T-helper 2 cell treated with Interferon-gamma antibody and Interleukin-4, amounts not matched to agents 5 μg/mL and 100 μg/mL, for 36 hours (primary cell): ENCODE measurements around the gene MAP7.

Experiments used
- DNase-seq: peaks from one replicate; pipeline ENCODE4 v3.0.0; 2021; ENCODE audit warnings: low spot score
- H3K27ac Mint-ChIP-seq: one replicate; pipeline ENCODE4 v1.8.0; 2021; ENCODE audit warnings: mild to moderate bottlenecking, mixed read lengths
- H3K27me3 Mint-ChIP-seq: one replicate; pipeline ENCODE4 v1.8.0; 2021; ENCODE audit warnings: low read depth, mixed read lengths
- H3K36me3 Mint-ChIP-seq: one replicate; pipeline ENCODE4 v1.8.0; 2021; ENCODE audit warnings: low read depth, mixed read lengths
- H3K4me1 Mint-ChIP-seq: one replicate; pipeline ENCODE4 v1.8.0; 2021; ENCODE audit warnings: low read depth, mixed read lengths
- H3K4me3 Mint-ChIP-seq: one replicate; pipeline ENCODE4 v1.8.0; 2022; ENCODE audit warnings: mild to moderate bottlenecking, moderate library complexity, mixed read lengths
- H3K9me3 Mint-ChIP-seq: one replicate; pipeline ENCODE4 v1.8.0; 2021; ENCODE audit warnings: mixed read lengths

The MAP7 gene

GRCh38 chr6:136579800-136580199, 29.6 kb upstream of the MAP7 start:
- H3K27ac Mint-ChIP-seq, result no peak overlapping the region
- H3K9me3 Mint-ChIP-seq, result no peaks in the 10 kb centered on the region
- no peak for DNase-seq
- peaks cover 51% of the 10 kb centered on the region for H3K36me3 Mint-ChIP-seq
- H3K27me3 Mint-ChIP-seq, result no peaks in the 10 kb centered on the region
- no peak overlapping the region for H3K4me3 Mint-ChIP-seq
- H3K4me1 Mint-ChIP-seq, result no peaks in the 10 kb centered on the region

- peaks cover 54% of the 10 kb centered on the region for H3K36me3 Mint-ChIP-seq
- H3K4me1 Mint-ChIP-seq, result no peaks in the 10 kb centered on the region
- H3K27me3 Mint-ChIP-seq, result no peaks in the 10 kb centered on the region
- peaks cover 2% of the 10 kb centered on the region for H3K9me3 Mint-ChIP-seq
- DNase-seq, result no peak
- no peak overlapping the region for H3K27ac Mint-ChIP-seq
- H3K4me3 Mint-ChIP-seq, result no peak overlapping the region
Observed at GRCh38 chr6:136576821-136577220, 26.6 kb upstream of the MAP7 start.

GRCh38 chr6:136571496-136571895, 21.3 kb upstream of the MAP7 start:
- H3K9me3 Mint-ChIP-seq, result peaks cover 20% of the 10 kb centered on the region
- H3K27me3 Mint-ChIP-seq, result no peaks in the 10 kb centered on the region
- no peak for DNase-seq
- peaks cover 66% of the 10 kb centered on the region for H3K36me3 Mint-ChIP-seq
- H3K4me1 Mint-ChIP-seq, result peaks cover 3% of the 10 kb centered on the region
- no peak overlapping the region for H3K4me3 Mint-ChIP-seq
- H3K27ac Mint-ChIP-seq, result no peak overlapping the region

GRCh38 chr6:136571065-136571464, 20.8 kb upstream of the MAP7 start:
- Mint-ChIP-seq H3K4me1 (peaks cover 3% of the 10 kb centered on the region), H3K27ac (no peak overlapping the region), H3K9me3 (peaks cover 20% of the 10 kb centered on the region), H3K4me3 (no peak overlapping the region), H3K27me3 (no peaks in the 10 kb centered on the region), H3K36me3 (peaks cover 63% of the 10 kb centered on the region)
- DNase-seq, result no peak

- peaks cover 20% of the 10 kb centered on the region for H3K9me3 Mint-ChIP-seq
- H3K27ac Mint-ChIP-seq, result no peak overlapping the region
- peaks cover 60% of the 10 kb centered on the region for H3K36me3 Mint-ChIP-seq
- peaks cover 12% of the 10 kb centered on the region for H3K4me1 Mint-ChIP-seq
- no peak overlapping the region for H3K4me3 Mint-ChIP-seq
- DNase-seq, result no peak
- no peaks in the 10 kb centered on the region for H3K27me3 Mint-ChIP-seq
Observed at GRCh38 chr6:136568129-136568528, 17.9 kb upstream of the MAP7 start.

- Mint-ChIP-seq H3K4me1 (peaks cover 12% of the 10 kb centered on the region), H3K4me3 (no peak overlapping the region), H3K36me3 (peaks cover 57% of the 10 kb centered on the region), H3K9me3 (peaks cover 20% of the 10 kb centered on the region), H3K27me3 (no peaks in the 10 kb centered on the region), H3K27ac (no peak overlapping the region)
- DNase-seq, result no peak
Observed at GRCh38 chr6:136567688-136568087, 17.5 kb upstream of the MAP7 start.

- no peaks in the 10 kb centered on the region for H3K27me3 Mint-ChIP-seq
- no peak overlapping the region for H3K4me3 Mint-ChIP-seq
- peaks cover 54% of the 10 kb centered on the region for H3K36me3 Mint-ChIP-seq
- H3K9me3 Mint-ChIP-seq, result peaks cover 18% of the 10 kb centered on the region
- no peak for DNase-seq
- H3K27ac Mint-ChIP-seq, result no peak overlapping the region
- H3K4me1 Mint-ChIP-seq, result peaks cover 12% of the 10 kb centered on the region
Observed at GRCh38 chr6:136566851-136567250, 16.6 kb upstream of the MAP7 start.

- peaks cover 10% of the 10 kb centered on the region for H3K9me3 Mint-ChIP-seq
- H3K4me3 Mint-ChIP-seq, result no peak overlapping the region
- DNase-seq, result no peak
- peaks cover 52% of the 10 kb centered on the region for H3K36me3 Mint-ChIP-seq
- H3K27ac Mint-ChIP-seq, result no peak overlapping the region
- H3K27me3 Mint-ChIP-seq, result no peaks in the 10 kb centered on the region
- peaks cover 12% of the 10 kb centered on the region for H3K4me1 Mint-ChIP-seq
Observed at GRCh38 chr6:136566007-136566487, 15.8 kb upstream of the MAP7 start.

GRCh38 chr6:136564180-136564579, 14.0 kb upstream of the MAP7 start:
- H3K9me3 Mint-ChIP-seq, result no peaks in the 10 kb centered on the region
- H3K4me1 Mint-ChIP-seq, result peaks cover 12% of the 10 kb centered on the region
- no peak for DNase-seq
- no peak overlapping the region for H3K27ac Mint-ChIP-seq
- no peaks in the 10 kb centered on the region for H3K27me3 Mint-ChIP-seq
- H3K36me3 Mint-ChIP-seq, result peaks cover 39% of the 10 kb centered on the region
- no peak overlapping the region for H3K4me3 Mint-ChIP-seq

GRCh38 chr6:136563386-136564152, 13.3 kb upstream of the MAP7 start:
- Mint-ChIP-seq H3K4me3 (no peak overlapping the region), H3K27me3 (no peaks in the 10 kb centered on the region), H3K36me3 (peaks cover 39% of the 10 kb centered on the region), H3K9me3 (no peaks in the 10 kb centered on the region), H3K4me1 (peaks cover 12% of the 10 kb centered on the region), H3K27ac (no peak overlapping the region)
- DNase-seq, result no peak

GRCh38 chr6:136562211-136562610, 12.0 kb upstream of the MAP7 start:
- H3K4me1 Mint-ChIP-seq, result peaks cover 12% of the 10 kb centered on the region
- no peaks in the 10 kb centered on the region for H3K27me3 Mint-ChIP-seq
- no peak for DNase-seq
- H3K36me3 Mint-ChIP-seq, result peaks cover 36% of the 10 kb centered on the region
- H3K4me3 Mint-ChIP-seq, result no peak overlapping the region
- H3K27ac Mint-ChIP-seq, result no peak overlapping the region
- H3K9me3 Mint-ChIP-seq, result no peaks in the 10 kb centered on the region

GRCh38 chr6:136553166-136553787, 3.1 kb upstream of the MAP7 start:
- no peak for DNase-seq
- H3K4me1 Mint-ChIP-seq, result peaks cover 3% of the 10 kb centered on the region
- H3K4me3 Mint-ChIP-seq, result no peak overlapping the region
- peaks cover 8% of the 10 kb centered on the region for H3K36me3 Mint-ChIP-seq
- peaks cover 38% of the 10 kb centered on the region for H3K27me3 Mint-ChIP-seq
- H3K27ac Mint-ChIP-seq, result no peak overlapping the region
- H3K9me3 Mint-ChIP-seq, result no peaks in the 10 kb centered on the region

- peaks cover 3% of the 10 kb centered on the region for H3K36me3 Mint-ChIP-seq
- H3K27me3 Mint-ChIP-seq, result peaks cover 49% of the 10 kb centered on the region
- peaks cover 3% of the 10 kb centered on the region for H3K4me1 Mint-ChIP-seq
- H3K9me3 Mint-ChIP-seq, result no peaks in the 10 kb centered on the region
- DNase-seq, result no peak
- H3K27ac Mint-ChIP-seq, result no peak overlapping the region
- H3K4me3 Mint-ChIP-seq, result no peak overlapping the region
Observed at GRCh38 chr6:136552054-136552453, 1.8 kb upstream of the MAP7 start.

GRCh38 chr6:136551103-136551502, 881 bp upstream of the MAP7 start:
- Mint-ChIP-seq H3K27me3 (peaks cover 58% of the 10 kb centered on the region), H3K4me3 (peak overlapping the region; percentile 40), H3K36me3 (peaks cover 3% of the 10 kb centered on the region), H3K9me3 (no peaks in the 10 kb centered on the region), H3K27ac (no peak overlapping the region), H3K4me1 (peaks cover 3% of the 10 kb centered on the region)
- DNase-seq, result no peak

GRCh38 chr6:136550045-136550329, 235 bp downstream of the MAP7 start:
- Mint-ChIP-seq H3K36me3 (no peaks in the 10 kb centered on the region), H3K9me3 (no peaks in the 10 kb centered on the region), H3K27me3 (peaks cover 67% of the 10 kb centered on the region), H3K27ac (no peak overlapping the region), H3K4me3 (no peak overlapping the region), H3K4me1 (peaks cover 3% of the 10 kb centered on the region)
- no peak for DNase-seq
